ENCODE data around the gene TMEM125.

Gene TMEM125

GRCh38 chr1:43247256-43247921 lies 22.4 kb upstream of the TMEM125 start:
- DNase-seq = no peak
- ATAC-seq = no peak

- DNase-seq (no peak), ATAC-seq (no peak)
Observed at GRCh38 chr1:43250351-43250761, 19.4 kb upstream of the TMEM125 start.

- ATAC-seq = no peak
Observed at GRCh38 chr1:43251024-43251423, 18.8 kb upstream of the TMEM125 start.

DNA sequence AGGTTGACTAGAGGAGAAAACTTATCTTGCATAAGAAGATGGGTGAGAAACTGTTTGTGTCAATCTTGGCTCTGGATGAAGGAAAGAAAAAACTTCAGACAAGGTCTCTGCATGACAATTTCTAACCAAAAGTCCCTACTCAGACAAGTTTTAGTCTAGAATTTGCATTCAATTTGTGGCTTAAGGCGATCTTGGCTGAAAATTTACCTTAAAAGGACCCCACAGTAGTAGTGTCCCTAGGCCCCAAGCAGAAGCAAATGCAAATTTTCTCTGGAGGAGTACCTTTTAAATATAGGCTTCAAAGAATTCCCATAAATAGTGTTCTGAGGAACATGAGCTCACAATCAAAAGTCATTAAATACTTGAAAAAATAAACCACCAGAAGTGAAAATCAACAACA lies 17.6 kb upstream of the TMEM125 start:
- ATAC-seq (no peak), DNase-seq (no peak)

More at GRCh38 chr1:43251024-43251423, 18.8 kb upstream of the TMEM125 start:
- DNase-seq = no peak

DNA sequence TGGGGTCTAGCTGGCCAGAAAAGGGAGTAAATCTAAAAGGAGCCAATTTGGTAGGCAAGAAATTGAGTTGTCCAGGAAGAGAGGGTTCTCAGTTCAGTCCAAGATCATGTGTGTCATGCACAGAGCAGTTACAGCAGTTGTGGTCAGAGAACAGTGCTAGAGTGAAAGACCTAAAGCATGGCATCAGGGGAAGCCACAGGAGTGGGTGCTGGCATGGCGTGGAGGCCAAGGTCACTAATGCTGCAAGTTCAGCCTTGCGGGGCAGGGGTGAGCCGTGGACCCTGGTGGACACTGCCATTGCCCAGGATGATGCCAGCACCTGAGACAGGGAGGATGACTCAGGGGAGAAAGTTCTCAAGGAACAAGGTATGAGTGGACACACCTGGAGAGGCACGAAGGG lies 16.6 kb upstream of the TMEM125 start:
- ATAC-seq (no peak), DNase-seq (no peak)

GRCh38 chr1:43253876-43254275 lies 15.9 kb upstream of the TMEM125 start:
- ATAC-seq (no peak), DNase-seq (no peak)

- ATAC-seq = no peak
- no peak for DNase-seq
Observed at GRCh38 chr1:43255438-43256210, 14.2 kb upstream of the TMEM125 start.

DNA sequence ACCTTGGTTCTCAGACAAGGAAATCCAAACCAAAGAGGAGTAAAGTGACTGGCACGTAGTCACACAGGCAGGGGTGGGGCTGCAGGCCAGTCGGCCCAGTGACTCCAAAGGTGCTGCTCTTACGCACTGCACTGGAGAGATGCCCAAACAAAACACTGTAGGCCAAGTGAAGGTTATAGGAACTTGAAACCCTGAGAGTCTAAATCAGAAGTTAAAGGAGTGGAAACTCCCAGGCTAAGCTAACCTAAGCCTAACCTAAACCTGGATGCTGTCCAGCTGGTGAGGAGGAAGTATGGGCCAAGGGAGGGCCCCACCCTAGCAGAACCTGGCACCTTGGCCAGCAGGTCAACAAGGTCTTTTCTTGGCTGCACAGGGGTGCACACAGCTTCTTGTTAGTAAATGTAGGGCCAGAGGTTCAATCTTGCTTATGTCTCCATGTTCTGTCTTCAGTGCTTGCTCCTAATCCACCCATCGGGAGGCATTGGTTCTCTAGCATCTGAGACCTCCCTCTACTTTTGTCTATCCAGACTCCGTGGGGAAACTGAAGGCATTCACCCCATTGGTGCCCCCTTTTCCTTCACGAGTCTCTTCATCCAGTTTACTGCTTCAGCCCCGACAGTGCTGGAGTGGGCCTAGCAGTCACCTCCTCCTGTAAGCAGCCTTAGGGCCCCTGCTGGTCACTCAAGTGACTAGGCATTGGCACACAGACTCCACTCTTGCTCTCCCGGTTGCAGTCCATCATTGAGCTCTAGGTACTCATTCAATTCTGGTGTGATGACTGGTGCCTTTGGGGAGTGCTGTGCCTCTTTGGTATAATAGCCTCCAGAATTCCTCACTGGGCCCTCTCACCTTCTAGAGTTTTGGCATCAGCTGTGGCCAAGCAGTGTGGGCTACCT lies 12.9 kb upstream of the TMEM125 start:
- no peak for DNase-seq
- no peak for ATAC-seq

DNA sequence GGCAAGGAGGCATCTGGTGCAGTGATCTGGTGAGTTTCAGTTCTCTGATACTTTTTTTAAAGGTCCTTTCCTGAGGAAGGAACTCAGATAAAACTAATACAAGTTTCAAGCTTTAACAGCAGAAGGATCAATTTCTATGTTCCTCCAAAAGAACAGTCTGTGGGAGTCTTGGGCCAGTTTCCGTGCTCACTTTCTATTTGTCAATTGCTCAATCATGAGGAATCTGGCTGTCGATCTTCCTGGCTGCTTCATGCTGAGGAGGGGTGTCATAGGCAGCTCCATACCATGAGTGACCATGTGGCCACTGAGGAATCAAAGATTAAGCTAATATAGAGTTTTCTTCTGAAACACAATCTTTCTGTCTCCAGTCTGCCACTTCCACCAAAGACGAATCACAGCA lies 11.4 kb upstream of the TMEM125 start:
- DNase-seq (no peak), ATAC-seq (no peak)

DNA sequence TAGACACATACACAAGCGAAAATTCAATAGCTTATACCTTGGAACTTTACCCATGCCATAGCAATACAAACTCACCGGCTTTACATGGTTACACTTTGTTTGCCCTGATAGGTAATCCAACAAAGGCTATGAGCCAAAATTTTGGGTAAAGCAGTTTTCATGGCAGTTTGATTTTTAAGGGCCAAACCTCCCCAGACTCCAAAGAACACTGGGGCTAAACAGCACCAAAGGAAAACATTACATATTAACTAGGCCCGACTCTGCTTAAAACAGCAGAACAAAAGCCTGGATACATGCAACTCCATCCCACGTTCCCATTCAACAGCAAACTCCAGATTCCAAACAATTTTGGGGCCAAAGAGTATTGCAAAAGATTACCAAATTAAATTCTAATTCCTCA lies 4.4 kb upstream of the TMEM125 start:
- ATAC-seq (no peak), DNase-seq (no peak)

DNA sequence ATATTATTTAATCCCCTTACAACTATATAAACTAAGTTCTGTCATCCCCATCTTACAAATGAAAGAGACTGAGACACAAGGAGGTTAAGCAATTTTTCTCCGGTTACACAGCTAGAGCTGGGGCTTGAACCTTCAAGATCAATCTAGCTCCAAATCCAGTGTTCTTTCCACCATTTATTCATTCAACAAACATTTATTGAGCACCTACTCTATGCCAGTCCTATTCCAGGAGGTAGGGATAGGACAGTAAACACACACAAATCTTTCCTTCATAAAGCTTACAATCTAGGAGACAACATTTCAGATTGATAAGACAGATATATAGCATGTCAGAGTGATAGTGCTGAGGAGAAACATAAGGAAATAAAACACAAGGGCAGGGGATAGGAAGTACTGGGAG lies 2.9 kb upstream of the TMEM125 start:
- DNase-seq (no peak), ATAC-seq (no peak)

- no peak for ATAC-seq
- DNase-seq = no peak
Observed at GRCh38 chr1:43267291-43267805, 2.4 kb upstream of the TMEM125 start.

DNA sequence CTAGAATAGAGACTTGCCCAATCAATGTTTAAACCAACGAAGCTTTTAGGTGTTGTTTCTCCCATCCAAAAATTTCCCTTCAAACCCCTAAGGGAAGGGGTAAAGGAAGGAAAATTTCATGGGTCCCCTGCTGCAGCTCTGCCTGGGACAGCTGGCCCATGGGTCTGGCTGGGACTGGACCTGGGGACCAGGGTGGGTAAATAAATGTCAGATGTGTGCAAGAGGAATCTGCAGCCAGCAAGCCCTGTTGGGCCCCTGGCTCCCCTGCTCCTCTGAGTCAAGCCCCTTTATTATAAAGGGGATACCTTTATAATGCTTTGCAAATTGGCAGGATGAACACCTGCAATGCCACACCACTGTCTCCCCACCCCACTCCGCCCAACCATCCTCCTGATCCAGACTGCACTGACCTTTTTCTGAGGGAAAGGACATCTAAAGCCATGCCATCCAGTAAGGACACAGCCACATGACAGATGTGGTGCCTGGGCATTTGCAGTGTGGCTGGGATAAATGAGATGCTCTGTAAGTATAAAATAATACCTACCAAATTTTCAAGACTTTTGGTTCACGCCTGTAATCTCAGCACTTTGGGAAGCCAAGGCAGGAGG lies 1.9 kb upstream of the TMEM125 start:
- DNase-seq (no peak), ATAC-seq (no peak)

DNA sequence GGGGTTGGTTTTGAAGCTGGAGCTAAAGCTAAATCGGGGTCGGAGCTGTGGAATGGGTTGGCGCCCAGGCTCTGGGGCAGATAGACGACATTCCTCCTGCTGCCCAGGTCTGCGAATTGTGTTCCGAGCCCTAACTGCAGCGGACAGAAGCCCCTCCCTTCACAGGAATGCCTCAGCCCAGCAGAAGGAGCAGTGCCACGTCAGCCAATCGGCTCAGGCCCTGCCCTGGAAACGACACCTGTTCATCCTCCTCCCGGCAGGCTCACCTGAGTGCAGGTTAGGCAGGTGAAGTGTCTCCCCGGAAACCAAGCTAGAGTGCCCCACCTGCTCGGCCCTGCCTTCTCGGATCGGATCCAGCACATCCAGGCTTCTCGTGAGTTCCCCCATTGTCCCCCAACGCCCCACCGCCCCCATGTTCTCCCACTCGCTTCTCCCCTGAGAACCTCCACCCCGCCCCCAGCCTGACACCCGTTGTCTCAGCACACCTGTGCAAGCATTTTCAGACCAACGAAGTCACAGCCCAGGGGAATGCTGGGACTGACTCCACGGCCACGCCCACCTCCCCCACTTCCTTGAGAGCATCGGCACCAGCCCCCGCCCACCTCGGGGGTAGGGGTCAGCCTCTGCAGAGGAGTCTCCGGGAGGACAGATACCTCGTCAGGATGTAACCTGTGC lies 775 bp downstream of the TMEM125 start:
- ATAC-seq (no peak), DNase-seq (peak; percentile 33)

DNA sequence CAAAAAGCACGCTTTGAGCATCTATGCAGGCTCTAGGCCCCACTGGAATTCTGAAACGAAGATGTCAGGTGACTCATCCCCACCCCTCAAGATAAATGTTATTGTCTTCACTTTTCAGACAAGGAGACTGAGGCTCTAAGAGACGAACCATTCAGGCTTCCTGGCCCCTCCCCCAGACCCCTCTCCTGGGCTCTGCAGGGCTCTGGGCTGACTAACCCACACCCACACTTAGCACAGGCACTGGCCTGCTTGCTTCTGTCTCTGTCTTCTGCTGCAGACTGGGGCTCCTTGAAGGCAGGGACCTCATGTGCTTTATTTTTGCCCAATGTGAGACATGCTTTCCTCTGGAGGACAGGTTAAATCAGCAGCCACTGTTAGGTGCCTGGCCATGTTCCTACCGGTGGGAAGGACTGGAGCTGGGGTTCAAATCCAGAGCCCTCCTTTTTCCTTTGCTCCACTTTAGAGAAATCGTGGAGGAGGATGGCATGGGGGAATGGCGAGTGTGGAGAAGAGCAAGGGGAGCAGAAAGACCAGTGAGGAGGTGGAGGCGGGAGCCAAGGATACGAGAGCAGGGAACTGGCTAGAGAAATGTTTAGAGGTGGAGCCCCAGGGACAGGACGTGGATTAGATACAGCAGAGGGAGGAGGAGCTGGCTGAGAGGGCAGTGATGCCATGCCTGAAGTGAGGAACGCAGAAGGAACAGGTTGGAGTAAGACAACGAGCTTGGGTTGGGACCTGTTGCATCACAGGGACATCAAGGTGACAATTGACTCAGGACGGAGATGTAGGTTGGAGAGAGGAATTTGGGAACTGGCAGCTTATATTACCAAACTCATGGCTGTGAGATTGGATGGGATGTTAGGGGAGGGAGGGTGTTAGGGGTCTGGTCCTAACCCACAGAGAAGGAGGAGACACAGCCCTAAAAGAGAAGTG lies 1.7 kb downstream of the TMEM125 start:
- DNase-seq (no peak), ATAC-seq (peak; percentile 4)

GRCh38 chr1:43272161-43272560 lies 2.4 kb downstream of the TMEM125 start:
- ATAC-seq = no peak

GRCh38 chr1:43272576-43273571 lies 3.1 kb downstream of the TMEM125 start:
- DNase-seq (no peak), ATAC-seq (no peak)

More at GRCh38 chr1:43272161-43272560, 2.4 kb downstream of the TMEM125 start:
- DNase-seq = no peak

DNA sequence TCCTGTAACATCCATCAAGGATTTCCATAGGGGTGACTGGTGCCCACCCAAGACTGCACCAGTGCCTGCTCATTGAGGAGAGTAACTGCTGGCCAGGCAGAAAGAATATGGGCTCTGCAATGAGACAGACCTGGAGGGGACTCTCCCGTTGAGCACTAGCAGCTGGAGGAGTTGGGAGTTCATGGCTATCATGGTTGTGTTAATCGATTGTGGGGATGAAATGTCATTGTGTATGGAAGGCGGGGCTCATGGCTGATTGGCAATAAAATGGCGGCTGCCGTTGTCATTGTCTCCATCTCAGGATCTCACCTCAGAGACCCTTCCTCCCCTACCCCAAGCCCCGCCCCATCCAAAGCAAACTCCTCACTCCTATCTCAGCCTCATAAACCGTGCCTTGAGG lies 3.9 kb downstream of the TMEM125 start:
- no peak for DNase-seq
- no peak for ATAC-seq
